GM12864 (cell line): ENCODE measurements around the gene DIP2C.

ENCODE experiments used
- DNase-seq: peaks from one replicate; pipeline ENCODE4 v3.0.0-alpha.2; 2011; ENCODE audit warnings: low read depth
- H3K4me3 ChIP-seq: 2 replicates; pipeline ENCODE4 v1.5.1; 2011; ENCODE audit warnings: mild to moderate bottlenecking, low read depth, low read length, control low read depth
- TF ChIP-seq, protein P1 (sequence below): IDR thresholded peaks from 2 replicates; pipeline ENCODE4 v1.5.1; 2011; ENCODE audit warnings: low read depth, mild to moderate bottlenecking, moderate library complexity, low read length, control low read depth, inconsistent platforms; ENCODE audit errors: missing control alignments

DIP2C gene

GRCh38 chr10:631266-631665 lies 58.2 kb downstream of the DIP2C start:
- TF ChIP-seq, protein P1, sequence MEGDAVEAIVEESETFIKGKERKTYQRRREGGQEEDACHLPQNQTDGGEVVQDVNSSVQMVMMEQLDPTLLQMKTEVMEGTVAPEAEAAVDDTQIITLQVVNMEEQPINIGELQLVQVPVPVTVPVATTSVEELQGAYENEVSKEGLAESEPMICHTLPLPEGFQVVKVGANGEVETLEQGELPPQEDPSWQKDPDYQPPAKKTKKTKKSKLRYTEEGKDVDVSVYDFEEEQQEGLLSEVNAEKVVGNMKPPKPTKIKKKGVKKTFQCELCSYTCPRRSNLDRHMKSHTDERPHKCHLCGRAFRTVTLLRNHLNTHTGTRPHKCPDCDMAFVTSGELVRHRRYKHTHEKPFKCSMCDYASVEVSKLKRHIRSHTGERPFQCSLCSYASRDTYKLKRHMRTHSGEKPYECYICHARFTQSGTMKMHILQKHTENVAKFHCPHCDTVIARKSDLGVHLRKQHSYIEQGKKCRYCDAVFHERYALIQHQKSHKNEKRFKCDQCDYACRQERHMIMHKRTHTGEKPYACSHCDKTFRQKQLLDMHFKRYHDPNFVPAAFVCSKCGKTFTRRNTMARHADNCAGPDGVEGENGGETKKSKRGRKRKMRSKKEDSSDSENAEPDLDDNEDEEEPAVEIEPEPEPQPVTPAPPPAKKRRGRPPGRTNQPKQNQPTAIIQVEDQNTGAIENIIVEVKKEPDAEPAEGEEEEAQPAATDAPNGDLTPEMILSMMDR: no peak
- H3K4me3 ChIP-seq: no peak overlapping the region
- no peak for DNase-seq

DNA sequence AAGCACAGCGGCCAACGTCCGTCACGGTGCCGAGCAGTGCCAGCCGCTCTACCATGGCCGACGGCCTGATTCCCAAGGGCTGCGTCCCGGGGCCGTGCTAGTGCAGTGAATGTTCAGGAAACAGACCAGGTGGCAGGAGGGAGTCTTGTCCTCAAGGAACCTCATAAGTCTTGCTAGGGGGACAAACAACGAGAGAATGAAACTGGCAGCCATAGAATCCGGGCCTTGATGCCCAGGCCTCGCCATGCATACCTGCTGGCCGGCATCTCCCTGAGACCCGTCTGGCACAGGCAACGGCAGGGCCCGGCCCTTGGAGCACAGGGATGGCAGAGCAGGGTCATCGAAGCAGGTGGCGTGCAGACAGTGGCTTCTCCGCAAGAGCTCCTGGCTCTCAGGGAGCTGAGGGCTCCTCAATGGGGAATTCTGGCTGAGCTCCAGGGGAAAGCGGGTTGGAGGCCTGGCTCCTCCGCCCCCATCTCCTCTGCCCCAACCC lies 58.8 kb downstream of the DIP2C start:
- H3K4me3 ChIP-seq: no peak overlapping the region
- TF ChIP-seq, protein P1: no peak
- DNase-seq: no peak

- H3K4me3 ChIP-seq: no peak overlapping the region
- TF ChIP-seq, protein P1: no peak
- no peak for DNase-seq
Measured at GRCh38 chr10:629186-629998, 60.1 kb downstream of the DIP2C start.

- H3K4me3 ChIP-seq: no peak overlapping the region
Measured at GRCh38 chr10:628386-629045, 61.0 kb downstream of the DIP2C start.

GRCh38 chr10:627032-627992 lies 62.2 kb downstream of the DIP2C start:
- no peak for DNase-seq
- H3K4me3 ChIP-seq: no peak overlapping the region
- TF ChIP-seq, protein P1: no peak

More at GRCh38 chr10:628386-629045, 61.0 kb downstream of the DIP2C start:
- DNase-seq: no peak
- TF ChIP-seq, protein P1: no peak
